Loucy (cell line): ENCODE data around the gene APOBEC4.
"Not testable (repeated sequence)": the region's sequence is repeated elsewhere in the genome, so short reads cannot be mapped to it uniquely, and the experiment has no call there.

ENCODE experiments used
- H2AFZ ChIP-seq: fragments of 200-600 bp; sonication (generic); 2 replicates; pipeline ENCODE4 v1.6.0; 2016; ENCODE audit warnings: antibody characterized with exemption, mild to moderate bottlenecking, low read length, moderate library complexity
- H3F3A ChIP-seq: fragments of 200-600 bp; 2 replicates; pipeline ENCODE4 v1.6.0; 2016; ENCODE audit warnings: antibody characterized with exemption, low read depth, mild to moderate bottlenecking
- H3K27me3 ChIP-seq: fragments of 200-600 bp; sonication (generic); 2 replicates; pipeline ENCODE4 v1.6.1; 2014; ENCODE audit warnings: low read length, mild to moderate bottlenecking; ENCODE audit not compliant: insufficient read depth, poor library complexity, severe bottlenecking
- H3K36me3 ChIP-seq: fragments of 200-600 bp; sonication (generic); 2 replicates; pipeline ENCODE4 v1.6.1; 2016; ENCODE audit warnings: low read length; ENCODE audit not compliant: insufficient read depth
- H3K4me1 ChIP-seq: fragments of 200-600 bp; sonication (generic); 2 replicates; pipeline ENCODE4 v1.5.1; 2014; ENCODE audit warnings: low read length, mild to moderate bottlenecking; ENCODE audit not compliant: insufficient read depth, poor library complexity, severe bottlenecking
- H3K4me2 ChIP-seq: fragments of 200-600 bp; sonication (generic); 2 replicates; pipeline ENCODE4 v1.6.0; 2014; ENCODE audit warnings: antibody characterized with exemption, low read length, low read depth, mild to moderate bottlenecking; ENCODE audit not compliant: poor library complexity, severe bottlenecking
- H3K4me3 ChIP-seq: fragments of 200-600 bp; sonication (generic); 2 replicates; pipeline ENCODE4 v1.5.1; 2014; ENCODE audit warnings: low read length, mild to moderate bottlenecking, mixed read lengths; ENCODE audit not compliant: poor library complexity, severe bottlenecking
- H3K79me2 ChIP-seq: fragments of 200-600 bp; sonication (generic); 2 replicates; pipeline ENCODE4 v1.6.1; 2014; ENCODE audit warnings: low read length; ENCODE audit not compliant: insufficient read depth
- H3K9ac ChIP-seq: fragments of 200-600 bp; sonication (generic); 2 replicates; pipeline ENCODE4 v1.6.0; 2014; ENCODE audit warnings: mild to moderate bottlenecking, low read depth, low read length, moderate library complexity; ENCODE audit not compliant: poor library complexity, severe bottlenecking
- H3K9me2 ChIP-seq: fragments of 200-600 bp; sonication (generic); replicated peaks from 2 replicates; pipeline ENCODE4 v1.6.1; 2016; ENCODE audit warnings: low read depth, low read length, mixed read lengths
- H3K9me3 ChIP-seq: fragments of 200-600 bp; sonication (generic); 2 replicates; pipeline ENCODE4 v1.6.1; 2014; ENCODE audit warnings: mild to moderate bottlenecking, antibody characterized with exemption, low read length, low read depth; ENCODE audit not compliant: insufficient read depth
- H4K20me1 ChIP-seq: fragments of 200-600 bp; sonication (generic); 2 replicates; pipeline ENCODE4 v1.6.0; 2014; ENCODE audit warnings: antibody characterized with exemption, low read length, mild to moderate bottlenecking; ENCODE audit not compliant: insufficient read depth, poor library complexity, severe bottlenecking
- EZH2phosphoT487 ChIP-seq: fragments of 200-600 bp; IDR thresholded peaks from 2 replicates; pipeline ENCODE4 v1.6.1; 2018; ENCODE audit warnings: antibody characterized with exemption, mild to moderate bottlenecking, moderate library complexity, borderline replicate concordance
- TF ChIP-seq, protein P1 (sequence below): fragments of 200-600 bp; sonication (generic); conservative IDR thresholded peaks from 2 replicates; pipeline ENCODE4 v1.5.1; 2014; ENCODE audit warnings: mild to moderate bottlenecking, antibody characterized with exemption, low read length

The APOBEC4 gene

DNA sequence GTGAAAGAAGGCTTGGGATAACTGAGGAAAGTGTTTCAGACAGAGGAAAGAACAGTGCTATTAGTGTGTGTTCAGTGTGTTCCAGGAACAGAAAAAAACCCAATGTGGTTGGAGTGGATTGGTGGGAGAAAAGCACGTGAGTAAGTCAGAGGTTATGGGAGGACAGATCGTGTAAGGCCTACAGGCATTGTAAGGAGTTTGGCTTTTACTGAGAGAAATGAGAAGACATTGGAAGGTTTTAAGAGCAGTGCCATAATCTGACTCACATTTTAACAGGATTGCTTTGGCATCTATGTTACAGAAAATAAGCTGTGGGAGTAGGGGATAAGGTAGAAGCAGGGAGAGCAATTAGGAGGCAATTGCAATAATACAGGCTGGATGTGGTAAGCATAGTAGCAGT is 22.4 kb downstream of the APOBEC4 start:
- H3K27me3 ChIP-seq: peaks cover 8% of the 10 kb centered on the region
- peaks cover 45% of the 10 kb centered on the region for H3K36me3 ChIP-seq
- H3K79me2 ChIP-seq: peaks cover 86% of the 10 kb centered on the region
- no peaks in the 10 kb centered on the region for H3K9me2 ChIP-seq
- H4K20me1 ChIP-seq: peaks cover 72% of the 10 kb centered on the region
- H3K9ac ChIP-seq: peak overlapping the region; percentile 98
- H3K4me3 ChIP-seq: peak overlapping the region; percentile 84
- no peaks in the 10 kb centered on the region for H3K9me3 ChIP-seq
- H3F3A ChIP-seq: peaks cover 11% of the 10 kb centered on the region
- H3K4me1 ChIP-seq: peaks cover 61% of the 10 kb centered on the region
- H2AFZ ChIP-seq: no peak overlapping the region
- TF ChIP-seq, protein P1, sequence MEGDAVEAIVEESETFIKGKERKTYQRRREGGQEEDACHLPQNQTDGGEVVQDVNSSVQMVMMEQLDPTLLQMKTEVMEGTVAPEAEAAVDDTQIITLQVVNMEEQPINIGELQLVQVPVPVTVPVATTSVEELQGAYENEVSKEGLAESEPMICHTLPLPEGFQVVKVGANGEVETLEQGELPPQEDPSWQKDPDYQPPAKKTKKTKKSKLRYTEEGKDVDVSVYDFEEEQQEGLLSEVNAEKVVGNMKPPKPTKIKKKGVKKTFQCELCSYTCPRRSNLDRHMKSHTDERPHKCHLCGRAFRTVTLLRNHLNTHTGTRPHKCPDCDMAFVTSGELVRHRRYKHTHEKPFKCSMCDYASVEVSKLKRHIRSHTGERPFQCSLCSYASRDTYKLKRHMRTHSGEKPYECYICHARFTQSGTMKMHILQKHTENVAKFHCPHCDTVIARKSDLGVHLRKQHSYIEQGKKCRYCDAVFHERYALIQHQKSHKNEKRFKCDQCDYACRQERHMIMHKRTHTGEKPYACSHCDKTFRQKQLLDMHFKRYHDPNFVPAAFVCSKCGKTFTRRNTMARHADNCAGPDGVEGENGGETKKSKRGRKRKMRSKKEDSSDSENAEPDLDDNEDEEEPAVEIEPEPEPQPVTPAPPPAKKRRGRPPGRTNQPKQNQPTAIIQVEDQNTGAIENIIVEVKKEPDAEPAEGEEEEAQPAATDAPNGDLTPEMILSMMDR: no peak
- TF ChIP-seq EZH2phosphoT487: no peak
- H3K4me2 ChIP-seq: peak overlapping the region; percentile 80

DNA sequence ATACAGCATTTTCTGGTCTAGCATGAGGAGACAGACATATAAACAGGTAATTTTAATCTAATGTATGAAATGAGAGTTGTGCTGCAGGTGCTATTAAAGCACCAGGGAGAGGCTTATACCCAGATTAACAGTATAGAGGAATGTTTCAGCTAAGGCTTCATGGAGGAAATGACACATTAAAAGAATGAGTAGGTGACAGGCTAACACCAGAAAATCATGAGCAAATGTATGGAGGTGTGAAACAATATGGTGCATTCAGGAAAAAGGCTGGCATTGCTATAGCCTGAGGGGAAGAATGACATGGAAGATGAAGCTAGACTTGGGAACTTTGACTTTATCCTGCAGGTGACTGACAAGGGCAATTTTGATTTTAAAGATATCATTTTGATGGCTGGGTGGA is 24.6 kb downstream of the APOBEC4 start:
- Histone ChIP-seq H3K27me3 (no peaks in the 10 kb centered on the region), H3K79me2 (peaks cover 70% of the 10 kb centered on the region), H3K9me2 (no peaks in the 10 kb centered on the region), H3F3A (peaks cover 9% of the 10 kb centered on the region), H3K9ac (no peak overlapping the region), H3K36me3 (peaks cover 57% of the 10 kb centered on the region), H4K20me1 (peaks cover 74% of the 10 kb centered on the region), H3K4me2 (peak overlapping the region; percentile 80), H3K4me3 (peak overlapping the region; percentile 17), H2AFZ (no peak overlapping the region), H3K9me3 (no peaks in the 10 kb centered on the region), H3K4me1 (peaks cover 61% of the 10 kb centered on the region)
- TF ChIP-seq, protein P1: no peak
- TF ChIP-seq EZH2phosphoT487: no peak

- H3K9me3 ChIP-seq, H3K27me3 ChIP-seq, H3K9me2 ChIP-seq, H3F3A ChIP-seq, H2AFZ ChIP-seq, H3K9ac ChIP-seq, H3K4me2 ChIP-seq, H3K4me3 ChIP-seq: not testable (repeated sequence)
- H3K4me1 ChIP-seq: peaks cover 43% of the 10 kb centered on the region
- H3K36me3 ChIP-seq: peaks cover 57% of the 10 kb centered on the region
- peaks cover 48% of the 10 kb centered on the region for H3K79me2 ChIP-seq
- H4K20me1 ChIP-seq: peaks cover 52% of the 10 kb centered on the region
These were observed 26.9 kb downstream of the APOBEC4 start for GRCh38 chr1:183626236-183626635.

DNA sequence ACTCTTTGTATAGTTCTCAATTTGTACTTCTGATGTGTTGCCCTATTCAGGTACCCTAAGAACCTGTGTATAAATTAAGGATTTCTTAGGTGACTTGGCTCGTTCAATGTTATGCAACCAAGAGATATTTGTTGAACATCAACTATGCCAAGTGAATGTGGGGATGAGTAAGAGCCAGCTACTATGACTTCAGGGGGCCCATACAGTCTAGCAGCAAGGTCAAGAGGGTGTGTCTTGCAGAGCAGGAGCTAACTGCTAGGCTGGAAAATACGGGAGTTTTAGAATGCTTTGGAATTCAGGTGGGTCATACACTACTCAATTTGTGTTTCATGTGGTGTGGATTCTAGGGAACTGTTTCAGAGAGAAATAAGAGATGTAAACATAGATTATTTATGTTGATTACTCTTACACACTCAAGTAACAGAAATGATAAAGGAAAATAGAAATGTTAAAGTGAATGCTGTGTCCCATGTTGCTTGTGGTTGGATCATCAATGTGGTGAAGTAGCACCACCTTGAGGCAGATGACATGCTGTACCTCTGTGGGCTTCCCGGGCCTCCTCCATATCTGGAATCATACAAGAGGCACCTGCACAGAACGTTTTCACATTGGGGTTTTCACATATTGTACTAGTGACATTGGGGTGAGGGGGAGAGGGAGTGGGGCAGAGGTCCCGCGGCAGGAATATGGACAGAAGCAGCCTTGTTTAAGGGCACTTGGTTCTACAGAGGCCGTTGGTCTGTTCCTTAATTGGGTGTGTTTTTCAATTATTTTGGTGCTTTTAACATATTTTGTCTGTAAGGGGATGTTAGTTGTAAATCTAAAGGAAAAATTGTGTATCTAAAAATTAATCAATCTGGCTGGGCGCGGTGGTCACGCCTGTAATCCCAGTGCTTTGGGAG is 30.0 kb downstream of the APOBEC4 start:
- Histone ChIP-seq H3K9ac (no peak overlapping the region), H3K9me2 (no peaks in the 10 kb centered on the region), H3K79me2 (peaks cover 17% of the 10 kb centered on the region), H3K4me1 (peaks cover 15% of the 10 kb centered on the region), H3K27me3 (no peaks in the 10 kb centered on the region), H3K4me2 (no peak overlapping the region), H4K20me1 (peaks cover 24% of the 10 kb centered on the region), H3K4me3 (no peak overlapping the region), H2AFZ (no peak overlapping the region), H3K9me3 (no peaks in the 10 kb centered on the region), H3K36me3 (peaks cover 29% of the 10 kb centered on the region; the same call in 1 of the 2 replicates), H3F3A (peaks cover 9% of the 10 kb centered on the region)
- no peak for TF ChIP-seq EZH2phosphoT487
- TF ChIP-seq, protein P1: peak; percentile 86
